Activated naive CD8-positive, alpha-beta T cell treated with anti-CD3 and anti-CD28 coated beads, Interleukin-2, amount 10 ng/mL, durations not matched to agents 7 days and 5 days (primary cell): Measurements from ENCODE around the gene OPRD1. TPM values are rescaled to one million over a fixed set of nuclear protein-coding genes. Genes with fewer than 3 reads are reported as not detected.

Source experiments
- total RNA-seq, 2 experiments: library from RNA; stranded (reverse); gene quantifications; one replicate each; pipeline ENCODE4 v1.2.3, GENCODE V29; 2021

Gene OPRD1
- total RNA-seq, 2 experiments from 2014 or later: not detected

Other genes with a start within 250 kb of the OPRD1 start
- gene RAB42, start 219.9 kb upstream of the OPRD1 start, total RNA-seq: under 1 TPM; 0.50 to 0.79 TPM
- 10 to 100 TPM; 29.9 to 30.5 TPM for gene TAF12, start 169.1 kb upstream of the OPRD1 start, total RNA-seq
- gene RNU11, start 163.6 kb upstream of the OPRD1 start, total RNA-seq: not detected
- gene GMEB1, start 143.4 kb upstream of the OPRD1 start, total RNA-seq: 10 to 100 TPM; 31.7 to 32.7 TPM
- gene YTHDF2, start 75.2 kb upstream of the OPRD1 start, total RNA-seq: 10 to 100 TPM; 62.5 to 70.2 TPM
- 100 to 1,000 TPM; 162 to 170 TPM for gene EPB41, start 102.4 kb downstream of the OPRD1 start, total RNA-seq